Testis (tissue), 2 donors: ENCODE results near the gene NAA80.

Experiments
- POLR2A ChIP-seq: fragments of 450-650 bp; IDR thresholded peaks from one replicate; pipeline ENCODE4 v1.6.1; 2017; ENCODE audit warnings: antibody characterized with exemption, mild to moderate bottlenecking, moderate library complexity
- TF ChIP-seq, protein P1 (sequence below), 3 experiments: fragments of 450-650 bp in 2 of 3; fragments of 200-600 bp in 1 of 3; sonication (generic) in 1 of 3; IDR thresholded peaks; one replicate each; pipeline ENCODE4 v1.5.1; 2016 to 2019; ENCODE audit warnings: antibody characterized with exemption in 3 of 3, mild to moderate bottlenecking in 2 of 3, moderate library complexity in 1 of 3

DNA sequence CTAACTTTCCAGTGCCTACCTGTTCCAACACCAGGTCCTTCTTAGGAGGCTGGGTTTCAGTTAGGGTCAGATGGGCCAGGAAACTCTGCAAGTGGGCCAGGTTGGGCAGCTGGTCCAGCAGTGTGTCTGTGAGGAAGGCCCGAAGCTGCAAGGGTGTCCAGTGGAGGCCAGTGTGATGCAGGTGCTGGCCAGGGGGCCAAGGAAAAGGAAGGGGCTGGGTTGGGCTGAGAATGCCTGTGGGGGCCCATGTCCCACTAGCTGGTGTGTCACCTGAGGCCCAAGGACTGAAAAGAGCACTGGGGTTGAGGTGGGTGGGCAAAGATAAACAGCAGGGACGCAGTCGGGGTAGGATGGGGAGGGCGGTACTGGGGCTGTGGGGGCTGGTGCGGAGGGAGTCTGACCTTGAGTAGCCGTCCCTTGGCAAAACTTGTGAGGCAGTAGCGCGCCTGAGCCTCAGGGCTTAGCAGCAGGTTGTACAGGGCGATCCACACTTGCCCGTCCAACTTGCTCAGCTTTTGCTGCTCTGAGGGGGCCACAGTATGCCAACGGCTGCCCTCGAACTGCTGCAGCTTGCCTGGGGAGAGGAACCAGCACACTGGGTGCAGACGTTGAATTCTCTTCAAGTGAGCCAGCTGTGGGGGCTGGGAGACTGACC, 42.9 kb upstream of the NAA80 start:
- no peak for TF ChIP-seq POLR2A
- TF ChIP-seq, protein P1, sequence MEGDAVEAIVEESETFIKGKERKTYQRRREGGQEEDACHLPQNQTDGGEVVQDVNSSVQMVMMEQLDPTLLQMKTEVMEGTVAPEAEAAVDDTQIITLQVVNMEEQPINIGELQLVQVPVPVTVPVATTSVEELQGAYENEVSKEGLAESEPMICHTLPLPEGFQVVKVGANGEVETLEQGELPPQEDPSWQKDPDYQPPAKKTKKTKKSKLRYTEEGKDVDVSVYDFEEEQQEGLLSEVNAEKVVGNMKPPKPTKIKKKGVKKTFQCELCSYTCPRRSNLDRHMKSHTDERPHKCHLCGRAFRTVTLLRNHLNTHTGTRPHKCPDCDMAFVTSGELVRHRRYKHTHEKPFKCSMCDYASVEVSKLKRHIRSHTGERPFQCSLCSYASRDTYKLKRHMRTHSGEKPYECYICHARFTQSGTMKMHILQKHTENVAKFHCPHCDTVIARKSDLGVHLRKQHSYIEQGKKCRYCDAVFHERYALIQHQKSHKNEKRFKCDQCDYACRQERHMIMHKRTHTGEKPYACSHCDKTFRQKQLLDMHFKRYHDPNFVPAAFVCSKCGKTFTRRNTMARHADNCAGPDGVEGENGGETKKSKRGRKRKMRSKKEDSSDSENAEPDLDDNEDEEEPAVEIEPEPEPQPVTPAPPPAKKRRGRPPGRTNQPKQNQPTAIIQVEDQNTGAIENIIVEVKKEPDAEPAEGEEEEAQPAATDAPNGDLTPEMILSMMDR (IDR thresholded peaks at IDR 0.05): no peak
